Hepatocyte (in vitro differentiated cells): ENCODE results near the gene WIPF3. TPM values are rescaled to one million over a fixed set of nuclear protein-coding genes. Genes with fewer than 3 reads are reported as not detected.

Source experiments
- DNase-seq: peaks from one replicate; pipeline ENCODE4 v3.0.0-alpha.2; 2016; ENCODE audit warnings: low spot score
- H2AFZ ChIP-seq: fragments of 200-600 bp; sonication (generic); 2 replicates; pipeline ENCODE4 v1.6.0; 2016; ENCODE audit warnings: antibody characterized with exemption, mild to moderate bottlenecking
- H3K27ac ChIP-seq: fragments of 200-600 bp; sonication (generic); 2 replicates; pipeline ENCODE4 v1.5.1; 2016; ENCODE audit warnings: mild to moderate bottlenecking
- H3K27me3 ChIP-seq: fragments of 200-600 bp; sonication (generic); 2 replicates; pipeline ENCODE4 v1.6.1; 2016
- H3K36me3 ChIP-seq: fragments of 200-600 bp; sonication (generic); replicated peaks from 2 replicates; pipeline ENCODE4 v1.5.1; 2016; ENCODE audit warnings: low read depth; ENCODE audit not compliant: insufficient read depth
- H3K4me1 ChIP-seq: fragments of 200-600 bp; sonication (generic); 2 replicates; pipeline ENCODE4 v1.5.1; 2016; ENCODE audit warnings: mild to moderate bottlenecking, moderate library complexity; ENCODE audit not compliant: insufficient read depth
- H3K4me2 ChIP-seq: fragments of 200-600 bp; sonication (generic); 2 replicates; pipeline ENCODE4 v1.6.0; 2016
- H3K4me3 ChIP-seq: fragments of 200-600 bp; sonication (generic); 2 replicates; pipeline ENCODE4 v1.5.1; 2016; ENCODE audit warnings: mild to moderate bottlenecking
- H3K79me2 ChIP-seq: fragments of 200-600 bp; sonication (generic); 2 replicates; pipeline ENCODE4 v1.6.0; 2017; ENCODE audit warnings: mild to moderate bottlenecking
- H3K9me2 ChIP-seq: fragments of 200-600 bp; sonication (generic); replicated peaks from 2 replicates; pipeline ENCODE4 v1.6.0; 2017; ENCODE audit warnings: mild to moderate bottlenecking; ENCODE audit not compliant: insufficient read depth
- H3K9me3 ChIP-seq: fragments of 200-600 bp; sonication (generic); 2 replicates; pipeline ENCODE4 v1.5.1; 2016; ENCODE audit warnings: low read depth, mild to moderate bottlenecking
- H4K20me1 ChIP-seq: fragments of 200-600 bp; sonication (generic); 2 replicates; pipeline ENCODE4 v1.6.0; 2016; ENCODE audit warnings: mild to moderate bottlenecking; ENCODE audit not compliant: insufficient read depth, poor library complexity, severe bottlenecking
- CTCF ChIP-seq: fragments of 200-600 bp; sonication (generic); IDR thresholded peaks from 2 replicates; pipeline ENCODE4 v1.5.1; 2016; ENCODE audit warnings: antibody characterized with exemption, mild to moderate bottlenecking; ENCODE audit not compliant: poor library complexity
- EZH2 ChIP-seq: fragments of 200-600 bp; sonication (generic); IDR thresholded peaks from 2 replicates; pipeline ENCODE4 v1.6.1; 2016; ENCODE audit warnings: antibody characterized with exemption, mild to moderate bottlenecking, borderline replicate concordance
- EZH2phosphoT487 ChIP-seq: fragments of 200-600 bp; sonication (generic); IDR thresholded peaks from one replicate; pipeline ENCODE4 v1.6.1; 2018; ENCODE audit warnings: antibody characterized with exemption, mild to moderate bottlenecking, low read depth, moderate library complexity; ENCODE audit not compliant: unreplicated experiment, severe bottlenecking
- WGBS: methylation state at CpG from one replicate; pipeline ENCODE4 v1.1.6; 2016; ENCODE audit warnings: low lambda C conversion rate; ENCODE audit errors: missing lambda C conversion rate; 5-methylcytosine and 5-hydroxymethylcytosine counted together
- polyA plus RNA-seq: library from polyadenylated mRNA; unstranded; fragments of >200 nt; fragmentation: Nextera tagmentation; extraction: Ambion mirVana; gene quantifications from 2 replicates; pipeline ENCODE4 v1.2.1, GENCODE V29; 2016
- total RNA-seq: library from RNA; depleted of rRNA; stranded (reverse); fragments of >200 nt; gene quantifications from 2 replicates; pipeline ENCODE4 v1.2.3, GENCODE V29; 2014

The WIPF3 gene
- total and polyA plus RNA-seq, 2 experiments from 2014 or later, result 0.98 to 2.4 TPM

GRCh38 chr7:29812185-29812876, 6.0 kb downstream of the WIPF3 start:
- Histone ChIP-seq H4K20me1 (no peaks in the 10 kb centered on the region), H3K4me2 (no peak overlapping the region), H3K4me3 (no peak overlapping the region), H3K36me3 (no peaks in the 10 kb centered on the region), H3K27me3 (peaks cover 3% of the 10 kb centered on the region), H3K79me2 (peaks cover 13% of the 10 kb centered on the region), H3K4me1 (peaks cover 9% of the 10 kb centered on the region), H2AFZ (no peak overlapping the region), H3K9me3 (no peaks in the 10 kb centered on the region), H3K9me2 (no peaks in the 10 kb centered on the region), H3K27ac (no peak overlapping the region)
- no peak for DNase-seq
- WGBS, result 60% methylated on average over 2 of the region's 2 CpGs
- TF ChIP-seq EZH2, result no peak
- TF ChIP-seq CTCF, result no peak
- TF ChIP-seq EZH2phosphoT487, result no peak

GRCh38 chr7:29815181-29816105, 9.1 kb downstream of the WIPF3 start:
- Histone ChIP-seq H4K20me1 (no peaks in the 10 kb centered on the region), H3K4me2 (no peak overlapping the region), H3K27ac (no peak overlapping the region), H3K9me3 (no peaks in the 10 kb centered on the region), H3K27me3 (no peaks in the 10 kb centered on the region), H3K4me1 (peaks cover 4% of the 10 kb centered on the region), H3K36me3 (no peaks in the 10 kb centered on the region), H2AFZ (no peak overlapping the region), H3K4me3 (no peak overlapping the region), H3K79me2 (peaks cover 5% of the 10 kb centered on the region), H3K9me2 (no peaks in the 10 kb centered on the region)
- no peak for DNase-seq
- WGBS, result 71% methylated on average over 10 of the region's 10 CpGs
- TF ChIP-seq EZH2phosphoT487 (no peak), EZH2 (no peak), CTCF (no peak)

GRCh38 chr7:29818308-29818707, 12.0 kb downstream of the WIPF3 start:
- no peak overlapping the region for H3K4me2 ChIP-seq
- H3K27ac ChIP-seq, result no peak overlapping the region
- no peak overlapping the region for H2AFZ ChIP-seq
- no peaks in the 10 kb centered on the region for H3K79me2 ChIP-seq
- no peaks in the 10 kb centered on the region for H3K4me1 ChIP-seq
- no peak for DNase-seq
- WGBS, result 97% methylated on average over 6 of the region's 6 CpGs
- H4K20me1 ChIP-seq, result no peaks in the 10 kb centered on the region
- TF ChIP-seq CTCF (no peak), EZH2phosphoT487 (no peak), EZH2 (no peak)
- H3K4me3 ChIP-seq, result no peak overlapping the region
- H3K9me3 ChIP-seq, result no peaks in the 10 kb centered on the region
- H3K27me3 ChIP-seq, result no peaks in the 10 kb centered on the region
- no peaks in the 10 kb centered on the region for H3K36me3 ChIP-seq
- H3K9me2 ChIP-seq, result no peaks in the 10 kb centered on the region
